Parathyroid adenoma (tissue), 2 donors: Measurements from ENCODE around the gene RASGEF1B.

Experiments used
- H2AFZ ChIP-seq: fragments of 300-600 bp; sonication (generic); one replicate; pipeline ENCODE4 v1.7.0; 2017; ENCODE audit warnings: antibody characterized with exemption, mild to moderate bottlenecking
- H3K27ac ChIP-seq: fragments of 300-600 bp; sonication (generic); one replicate; pipeline ENCODE4 v1.7.0; 2017
- H3K27me3 ChIP-seq: fragments of 300-600 bp; sonication (generic); one replicate; pipeline ENCODE4 v1.7.0; 2017; ENCODE audit warnings: low read length; ENCODE audit not compliant: control insufficient read depth, insufficient read depth
- H3K36me3 ChIP-seq: fragments of 300-600 bp; sonication (generic); one replicate; pipeline ENCODE4 v1.7.0; 2017; ENCODE audit warnings: low read length; ENCODE audit not compliant: control insufficient read depth, insufficient read depth
- H3K4me1 ChIP-seq: fragments of 300-600 bp; sonication (generic); one replicate; pipeline ENCODE4 v1.7.0; 2017; ENCODE audit warnings: control low read depth
- H3K4me2 ChIP-seq: fragments of 300-600 bp; sonication (generic); one replicate; pipeline ENCODE4 v1.7.0; 2017; ENCODE audit warnings: low read length
- H3K4me3 ChIP-seq: fragments of 300-600 bp; sonication (generic); one replicate; pipeline ENCODE4 v1.7.0; 2017; ENCODE audit warnings: low read depth, low read length
- H3K79me2 ChIP-seq: fragments of 300-600 bp; sonication (generic); one replicate; pipeline ENCODE4 v1.7.0; 2017; ENCODE audit warnings: control low read depth
- H3K9ac ChIP-seq: fragments of 300-600 bp; sonication (generic); one replicate; pipeline ENCODE4 v1.7.0; 2017; ENCODE audit warnings: mild to moderate bottlenecking
- H3K9me3 ChIP-seq: fragments of 300-600 bp; sonication (generic); one replicate; pipeline ENCODE4 v1.7.0; 2017; ENCODE audit warnings: low read length; ENCODE audit not compliant: control insufficient read depth
- CTCF ChIP-seq: fragments of 300-600 bp; sonication (generic); IDR thresholded peaks from one replicate; pipeline ENCODE4 v1.7.0; 2017; ENCODE audit warnings: antibody characterized with exemption, mild to moderate bottlenecking
- donor health status: primary hyperparathyroidism.

Gene RASGEF1B

GRCh38 chr4:81471588-81472280 is at the start of gene RASGEF1B:
RASGEF1B (minus strand) TSS chr4:81471907; CDS start chr4:81459508, 12,399 bp downstream.
- Histone ChIP-seq H3K79me2 (peaks cover 3% of the 10 kb centered on the region), H3K27me3 (no peaks in the 10 kb centered on the region), H3K27ac (peak within 1 kb of the TSS; percentile 89), H2AFZ (peak within 1 kb of the TSS; percentile 83), H3K4me2 (peak within 1 kb of the TSS; percentile 87), H3K4me3 (peak within 1 kb of the TSS; percentile 91), H3K36me3 (no peaks in the 10 kb centered on the region), H3K9me3 (no peaks in the 10 kb centered on the region), H3K4me1 (peaks cover 4% of the 10 kb centered on the region), H3K9ac (peak within 1 kb of the TSS; percentile 7)
- TF ChIP-seq CTCF: no peak

- Histone ChIP-seq H3K9ac (no peak overlapping the region), H3K36me3 (no peaks in the 10 kb centered on the region), H3K9me3 (no peaks in the 10 kb centered on the region), H3K27me3 (no peaks in the 10 kb centered on the region), H3K4me1 (no peaks in the 10 kb centered on the region), H3K4me2 (peak overlapping the region; percentile 42), H3K4me3 (peak overlapping the region; percentile 24), H3K27ac (no peak overlapping the region), H3K79me2 (no peaks in the 10 kb centered on the region), H2AFZ (peak overlapping the region; percentile 54)
- no peak for TF ChIP-seq CTCF
Measured at GRCh38 chr4:81519856-81520255, 48.1 kb upstream of the RASGEF1B start.

- TF ChIP-seq CTCF: no peak
- no peaks in the 10 kb centered on the region for H3K36me3 ChIP-seq
- H3K27ac ChIP-seq: no peak overlapping the region
- no peaks in the 10 kb centered on the region for H3K4me1 ChIP-seq
- H2AFZ ChIP-seq: no peak overlapping the region
- H3K9me3 ChIP-seq: no peaks in the 10 kb centered on the region
- no peaks in the 10 kb centered on the region for H3K79me2 ChIP-seq
- H3K9ac ChIP-seq: no peak overlapping the region
- H3K4me2 ChIP-seq: no peak overlapping the region
- no peaks in the 10 kb centered on the region for H3K27me3 ChIP-seq
- H3K4me3 ChIP-seq: no peak overlapping the region
Measured at GRCh38 chr4:81519427-81519773, 47.7 kb upstream of the RASGEF1B start.

- Histone ChIP-seq H3K4me1 (no peaks in the 10 kb centered on the region), H3K27ac (no peak overlapping the region), H3K4me2 (no peak overlapping the region), H3K36me3 (no peaks in the 10 kb centered on the region), H3K79me2 (no peaks in the 10 kb centered on the region), H2AFZ (no peak overlapping the region), H3K27me3 (no peaks in the 10 kb centered on the region), H3K9me3 (no peaks in the 10 kb centered on the region), H3K4me3 (no peak overlapping the region), H3K9ac (no peak overlapping the region)
- no peak for TF ChIP-seq CTCF
Measured at GRCh38 chr4:81518762-81519426, 47.2 kb upstream of the RASGEF1B start.

- TF ChIP-seq CTCF: no peak
- H2AFZ ChIP-seq: no peak overlapping the region
- H3K79me2 ChIP-seq: no peaks in the 10 kb centered on the region
Measured at GRCh38 chr4:81516241-81516640, 44.5 kb upstream of the RASGEF1B start.

More at GRCh38 chr4:81516241-81516640, 44.5 kb upstream of the RASGEF1B start:
- Histone ChIP-seq H3K4me1 (no peaks in the 10 kb centered on the region), H3K36me3 (no peaks in the 10 kb centered on the region), H3K4me2 (no peak overlapping the region), H3K9ac (no peak overlapping the region), H3K27me3 (no peaks in the 10 kb centered on the region), H3K27ac (no peak overlapping the region), H3K4me3 (no peak overlapping the region), H3K9me3 (no peaks in the 10 kb centered on the region)
